OCI-LY3 (cell line): Measurements from ENCODE around the gene GRHL3.

Experiments used
- H2AFZ ChIP-seq: fragments of 200-600, 300-600 bp; shearing (Covaris generic); 2 replicates; pipeline ENCODE4 v1.6.0; 2014; ENCODE audit warnings: antibody characterized with exemption, low read depth, low read length
- H3K27ac ChIP-seq: fragments of 200-600, 300-600 bp; sonication (generic); 2 replicates; pipeline ENCODE4 v1.5.1; 2014; ENCODE audit warnings: mild to moderate bottlenecking, low read length, moderate library complexity, mixed read lengths
- H3K27me3 ChIP-seq: fragments of 200-600, 300-600 bp; sonication (generic); 2 replicates; pipeline ENCODE4 v1.6.1; 2014; ENCODE audit warnings: low read depth, low read length, mixed read lengths
- H3K36me3 ChIP-seq: fragments of 200-600, 300-600 bp; sonication (generic); replicated peaks from 2 replicates; pipeline ENCODE3; 2014; ENCODE audit warnings: low read depth, low read length, mixed read lengths
- H3K4me1 ChIP-seq: fragments of 300-600, 200-600 bp; sonication (generic); 2 replicates; pipeline ENCODE4 v1.6.1; 2014; ENCODE audit warnings: low read length, mixed read lengths
- H3K4me2 ChIP-seq: fragments of 200-600, 300-600 bp; sonication (generic); 2 replicates; pipeline ENCODE4 v1.6.1; 2014; ENCODE audit warnings: low read length, mixed read lengths
- H3K4me3 ChIP-seq: fragments of 300-600, 200-600 bp; sonication (generic); 2 replicates; pipeline ENCODE4 v1.5.1; 2014; ENCODE audit warnings: antibody characterized with exemption, mild to moderate bottlenecking, low read length, moderate library complexity
- H3K79me2 ChIP-seq: fragments of 300-600, 200-600 bp; shearing (Covaris generic); 2 replicates; pipeline ENCODE4 v1.6.1; 2014; ENCODE audit warnings: mild to moderate bottlenecking, low read length, mixed read lengths
- H3K9ac ChIP-seq: fragments of 300-600, 200-600 bp; shearing (Covaris generic); 2 replicates; pipeline ENCODE4 v1.6.0; 2014; ENCODE audit warnings: mild to moderate bottlenecking, low read length, moderate library complexity
- H3K9me3 ChIP-seq: fragments of 200-600, 300-600 bp; shearing (Covaris generic); 2 replicates; pipeline ENCODE4 v1.6.1; 2014; ENCODE audit warnings: low read length, mixed read lengths; ENCODE audit not compliant: insufficient read depth
- H4K20me1 ChIP-seq: fragments of 200-600, 300-600 bp; sonication (generic); 2 replicates; pipeline ENCODE4 v1.6.1; 2016; ENCODE audit warnings: low read length, mixed read lengths; ENCODE audit not compliant: insufficient read depth
- EZH2phosphoT487 ChIP-seq: fragments of 200-600 bp; shearing (Covaris generic); IDR thresholded peaks from 2 replicates; pipeline ENCODE4 v1.6.1; 2018; ENCODE audit warnings: antibody characterized with exemption, mixed run types, low read depth
- TF ChIP-seq, protein P1 (sequence below): fragments of 200-600, 300-600 bp; sonication (generic); IDR thresholded peaks from 2 replicates; pipeline ENCODE4 v1.5.1; 2014; ENCODE audit warnings: antibody characterized with exemption, low read length, low read depth

Gene GRHL3

DNA sequence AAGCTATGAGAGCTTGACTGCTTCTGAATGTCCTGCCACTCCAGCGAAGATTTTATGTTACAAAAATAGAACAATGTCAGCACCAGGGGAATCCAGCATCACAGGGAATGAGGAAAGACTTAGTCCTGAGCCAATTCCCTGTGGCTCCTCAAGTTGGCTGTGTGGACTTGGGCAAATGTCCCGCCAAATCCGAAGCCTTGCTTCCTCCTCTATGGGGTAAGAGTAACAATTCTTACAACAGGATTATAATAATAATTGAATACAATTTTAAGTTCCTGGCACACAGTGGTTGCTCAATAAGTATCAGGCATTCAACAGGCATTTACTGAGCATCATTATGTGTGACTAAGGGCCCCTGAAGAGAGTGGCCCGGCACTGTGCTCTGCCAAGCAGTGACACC is 50.0 kb downstream of the GRHL3 start:
- H2AFZ ChIP-seq, result no peak overlapping the region
- H3K9me3 ChIP-seq, result no peaks in the 10 kb centered on the region
- no peak overlapping the region for H3K27ac ChIP-seq
- no peaks in the 10 kb centered on the region for H3K36me3 ChIP-seq
- no peaks in the 10 kb centered on the region for H4K20me1 ChIP-seq
- no peak overlapping the region for H3K9ac ChIP-seq
- no peak overlapping the region for H3K4me3 ChIP-seq
- H3K27me3 ChIP-seq, result no peaks in the 10 kb centered on the region
- H3K79me2 ChIP-seq, result no peaks in the 10 kb centered on the region
- H3K4me1 ChIP-seq, result peaks cover 32% of the 10 kb centered on the region
- H3K4me2 ChIP-seq, result no peak overlapping the region
- TF ChIP-seq, protein P1, sequence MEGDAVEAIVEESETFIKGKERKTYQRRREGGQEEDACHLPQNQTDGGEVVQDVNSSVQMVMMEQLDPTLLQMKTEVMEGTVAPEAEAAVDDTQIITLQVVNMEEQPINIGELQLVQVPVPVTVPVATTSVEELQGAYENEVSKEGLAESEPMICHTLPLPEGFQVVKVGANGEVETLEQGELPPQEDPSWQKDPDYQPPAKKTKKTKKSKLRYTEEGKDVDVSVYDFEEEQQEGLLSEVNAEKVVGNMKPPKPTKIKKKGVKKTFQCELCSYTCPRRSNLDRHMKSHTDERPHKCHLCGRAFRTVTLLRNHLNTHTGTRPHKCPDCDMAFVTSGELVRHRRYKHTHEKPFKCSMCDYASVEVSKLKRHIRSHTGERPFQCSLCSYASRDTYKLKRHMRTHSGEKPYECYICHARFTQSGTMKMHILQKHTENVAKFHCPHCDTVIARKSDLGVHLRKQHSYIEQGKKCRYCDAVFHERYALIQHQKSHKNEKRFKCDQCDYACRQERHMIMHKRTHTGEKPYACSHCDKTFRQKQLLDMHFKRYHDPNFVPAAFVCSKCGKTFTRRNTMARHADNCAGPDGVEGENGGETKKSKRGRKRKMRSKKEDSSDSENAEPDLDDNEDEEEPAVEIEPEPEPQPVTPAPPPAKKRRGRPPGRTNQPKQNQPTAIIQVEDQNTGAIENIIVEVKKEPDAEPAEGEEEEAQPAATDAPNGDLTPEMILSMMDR, result no peak
- TF ChIP-seq EZH2phosphoT487, result no peak

DNA sequence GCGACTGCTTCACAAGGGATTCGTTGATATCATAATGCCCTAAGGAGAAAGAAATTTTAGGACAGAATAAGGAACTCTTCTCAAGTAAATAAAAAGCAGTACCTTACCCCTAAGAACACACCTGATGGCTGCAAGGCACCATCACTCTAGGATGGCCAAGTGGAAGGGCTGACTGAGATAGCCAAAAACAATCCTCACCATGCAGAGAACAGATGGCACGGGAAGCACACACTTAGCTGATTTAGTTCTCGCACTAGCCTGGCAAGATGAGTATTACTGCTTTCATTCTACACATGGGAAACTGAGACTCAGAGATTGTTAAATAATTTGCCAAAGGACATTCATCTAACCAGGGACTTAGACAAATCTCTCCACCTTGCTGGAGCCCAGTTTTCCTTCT is 50.6 kb downstream of the GRHL3 start:
- H4K20me1 ChIP-seq, result no peaks in the 10 kb centered on the region
- H3K4me2 ChIP-seq, result no peak overlapping the region
- H3K4me1 ChIP-seq, result peaks cover 28% of the 10 kb centered on the region
- H3K9me3 ChIP-seq, result no peaks in the 10 kb centered on the region
- H3K9ac ChIP-seq, result no peak overlapping the region
- no peaks in the 10 kb centered on the region for H3K27me3 ChIP-seq
- no peak overlapping the region for H3K27ac ChIP-seq
- no peaks in the 10 kb centered on the region for H3K79me2 ChIP-seq
- H3K36me3 ChIP-seq, result no peaks in the 10 kb centered on the region
- no peak overlapping the region for H2AFZ ChIP-seq
- H3K4me3 ChIP-seq, result no peak overlapping the region
- no peak for TF ChIP-seq EZH2phosphoT487
- TF ChIP-seq, protein P1, result no peak

DNA sequence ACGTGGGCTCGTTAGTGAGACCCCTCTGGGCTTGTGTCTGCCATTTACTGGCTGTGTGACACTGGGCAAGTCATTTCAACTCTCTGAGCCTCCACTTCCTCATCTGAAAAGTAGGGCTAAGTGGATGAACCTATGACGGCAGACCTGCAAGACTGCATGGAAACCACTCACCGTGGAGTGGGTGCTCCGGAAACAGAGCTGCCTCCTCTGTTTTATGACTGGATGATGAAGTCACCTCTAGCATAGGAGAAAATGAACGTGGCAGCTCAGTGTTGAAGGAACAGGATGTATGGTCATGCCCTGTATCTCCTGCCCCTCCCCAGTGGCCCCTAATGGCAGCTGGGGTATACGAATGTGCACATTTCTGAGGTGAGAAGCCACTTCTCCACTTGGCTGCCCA is 53.9 kb downstream of the GRHL3 start:
- no peaks in the 10 kb centered on the region for H3K79me2 ChIP-seq
- peaks cover 17% of the 10 kb centered on the region for H3K4me1 ChIP-seq
- no peaks in the 10 kb centered on the region for H3K36me3 ChIP-seq
- H3K9ac ChIP-seq, result no peak overlapping the region; the same call in 1 of the 2 replicates
- H3K4me3 ChIP-seq, result no peak overlapping the region
- peak overlapping the region; percentile 46 for H3K4me2 ChIP-seq
- H3K27ac ChIP-seq, result 0 out of 2 replicates have a peak overlapping the region, but pooled peaks have one; percentile 21
- H3K9me3 ChIP-seq, result no peaks in the 10 kb centered on the region
- TF ChIP-seq, protein P1, result no peak
- TF ChIP-seq EZH2phosphoT487, result no peak
- H3K27me3 ChIP-seq, result no peaks in the 10 kb centered on the region
- H4K20me1 ChIP-seq, result no peaks in the 10 kb centered on the region
- H2AFZ ChIP-seq, result peak overlapping the region; percentile 46; the same call in 1 of the 2 replicates

DNA sequence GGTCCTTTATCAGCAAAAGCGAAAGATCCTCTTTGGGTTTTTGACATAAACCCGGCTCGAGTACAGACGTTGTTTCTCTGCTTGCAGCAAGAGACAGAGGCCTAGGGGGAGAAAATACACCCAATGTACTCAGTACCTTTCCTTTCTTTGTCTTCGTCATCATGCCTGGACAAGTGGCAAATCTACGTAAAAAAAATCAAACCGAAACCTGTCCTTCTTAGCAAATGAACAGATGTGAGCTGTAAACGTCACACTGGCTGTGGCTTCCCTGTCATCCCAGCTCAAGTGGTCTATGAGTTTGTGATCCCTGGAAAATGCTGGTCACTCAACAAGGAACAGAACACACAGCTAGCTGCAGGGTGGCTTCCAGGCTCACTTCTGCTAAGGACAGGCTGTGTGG is 54.6 kb downstream of the GRHL3 start:
- H3K4me2 ChIP-seq, result 0 out of 2 replicates have a peak overlapping the region, but pooled peaks have one; percentile 46
- H3K4me3 ChIP-seq, result no peak overlapping the region
- 0 out of 2 replicates have a peak overlapping the region, but pooled peaks have one; percentile 21 for H3K27ac ChIP-seq

More for the DNA sequence above, 54.6 kb downstream of the GRHL3 start:
- Histone ChIP-seq H3K36me3 (no peaks in the 10 kb centered on the region), H3K9ac (no peak overlapping the region), H3K27me3 (no peaks in the 10 kb centered on the region), H4K20me1 (no peaks in the 10 kb centered on the region), H2AFZ (no peak overlapping the region), H3K9me3 (no peaks in the 10 kb centered on the region), H3K4me1 (peaks cover 17% of the 10 kb centered on the region), H3K79me2 (no peaks in the 10 kb centered on the region)
- no peak for TF ChIP-seq EZH2phosphoT487
- TF ChIP-seq, protein P1, result no peak
